Loucy (cell line): ENCODE measurements around the gene ELMO1.

ENCODE experiments used
- EZH2phosphoT487 ChIP-seq: fragments of 200-600 bp; IDR thresholded peaks from 2 replicates; pipeline ENCODE4 v1.6.1; 2018; ENCODE audit warnings: antibody characterized with exemption, mild to moderate bottlenecking, moderate library complexity, borderline replicate concordance
- TF ChIP-seq, protein P1 (sequence below): fragments of 200-600 bp; sonication (generic); conservative IDR thresholded peaks from 2 replicates; pipeline ENCODE4 v1.5.1; 2014; ENCODE audit warnings: mild to moderate bottlenecking, antibody characterized with exemption, low read length

GRCh38 chr7:37467002-37467401 is 18.3 kb upstream of the ELMO1 start:
- TF ChIP-seq, protein P1, sequence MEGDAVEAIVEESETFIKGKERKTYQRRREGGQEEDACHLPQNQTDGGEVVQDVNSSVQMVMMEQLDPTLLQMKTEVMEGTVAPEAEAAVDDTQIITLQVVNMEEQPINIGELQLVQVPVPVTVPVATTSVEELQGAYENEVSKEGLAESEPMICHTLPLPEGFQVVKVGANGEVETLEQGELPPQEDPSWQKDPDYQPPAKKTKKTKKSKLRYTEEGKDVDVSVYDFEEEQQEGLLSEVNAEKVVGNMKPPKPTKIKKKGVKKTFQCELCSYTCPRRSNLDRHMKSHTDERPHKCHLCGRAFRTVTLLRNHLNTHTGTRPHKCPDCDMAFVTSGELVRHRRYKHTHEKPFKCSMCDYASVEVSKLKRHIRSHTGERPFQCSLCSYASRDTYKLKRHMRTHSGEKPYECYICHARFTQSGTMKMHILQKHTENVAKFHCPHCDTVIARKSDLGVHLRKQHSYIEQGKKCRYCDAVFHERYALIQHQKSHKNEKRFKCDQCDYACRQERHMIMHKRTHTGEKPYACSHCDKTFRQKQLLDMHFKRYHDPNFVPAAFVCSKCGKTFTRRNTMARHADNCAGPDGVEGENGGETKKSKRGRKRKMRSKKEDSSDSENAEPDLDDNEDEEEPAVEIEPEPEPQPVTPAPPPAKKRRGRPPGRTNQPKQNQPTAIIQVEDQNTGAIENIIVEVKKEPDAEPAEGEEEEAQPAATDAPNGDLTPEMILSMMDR = no peak
- TF ChIP-seq EZH2phosphoT487 = no peak
